GM21528 (cell line): Measurements from ENCODE around the gene DRD2.

Experiments
- ATAC-seq: cut with Tn5 transposase; IDR thresholded peaks from one replicate; pipeline ENCODE4 v1.9.1; 2021; ENCODE audit warnings: mild to moderate bottlenecking, moderate library complexity; ENCODE audit not compliant: unreplicated experiment, low FRiP score

Gene DRD2

DNA sequence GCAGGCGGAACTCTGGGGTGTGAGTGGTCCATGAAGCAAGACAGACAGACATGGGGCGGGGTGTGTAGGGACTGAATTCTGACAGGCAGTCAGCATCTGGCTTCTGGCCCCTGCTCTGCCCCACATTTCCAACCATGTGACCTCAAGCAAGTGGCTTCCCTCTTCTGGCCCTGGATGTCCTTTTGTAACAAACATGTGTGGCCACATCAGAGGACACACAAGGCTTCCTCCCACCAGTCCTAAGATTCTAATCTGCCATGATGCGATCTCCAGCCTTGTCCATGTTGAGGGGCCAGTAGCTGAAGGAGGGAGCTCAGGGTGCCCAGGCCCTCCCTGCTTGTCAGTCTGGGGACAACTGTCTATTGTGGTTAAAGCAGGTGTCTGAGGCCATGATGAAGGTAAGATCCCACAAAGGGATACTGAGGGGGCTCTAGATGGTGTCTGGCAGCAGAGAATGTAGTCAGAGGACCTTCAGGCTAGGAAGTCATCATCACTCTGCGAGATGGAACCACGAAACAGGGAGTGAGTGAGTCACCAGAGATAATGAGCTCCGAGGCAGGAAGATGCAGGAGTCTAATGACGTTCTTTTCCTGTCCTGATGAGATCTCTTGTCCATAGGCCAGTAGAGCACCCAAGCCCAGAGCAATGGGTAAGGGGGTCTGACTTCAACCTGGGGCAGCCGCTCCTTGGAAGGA is 27.4 kb downstream of the DRD2 start:
- no peak for ATAC-seq

DNA sequence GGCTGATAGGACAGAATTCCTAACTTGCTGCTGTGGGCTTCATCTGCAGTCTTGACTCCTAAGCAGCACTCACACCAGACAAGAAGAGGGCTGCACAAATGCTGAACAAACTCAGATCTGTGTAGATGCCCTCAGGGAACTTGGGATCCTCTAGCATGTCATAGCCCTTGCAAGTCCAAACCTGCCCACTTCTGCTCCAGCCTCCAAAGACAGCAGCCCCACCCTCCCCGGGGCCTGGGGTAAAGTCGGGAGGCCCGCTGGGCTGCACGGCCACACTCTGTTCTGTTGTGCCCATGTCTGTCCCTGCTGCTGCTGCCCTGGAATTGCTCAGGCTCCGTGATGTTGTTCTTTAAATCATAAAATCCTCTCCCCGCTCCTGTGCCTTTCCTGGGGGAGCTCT is 28.3 kb downstream of the DRD2 start:
- no peak for ATAC-seq

DNA sequence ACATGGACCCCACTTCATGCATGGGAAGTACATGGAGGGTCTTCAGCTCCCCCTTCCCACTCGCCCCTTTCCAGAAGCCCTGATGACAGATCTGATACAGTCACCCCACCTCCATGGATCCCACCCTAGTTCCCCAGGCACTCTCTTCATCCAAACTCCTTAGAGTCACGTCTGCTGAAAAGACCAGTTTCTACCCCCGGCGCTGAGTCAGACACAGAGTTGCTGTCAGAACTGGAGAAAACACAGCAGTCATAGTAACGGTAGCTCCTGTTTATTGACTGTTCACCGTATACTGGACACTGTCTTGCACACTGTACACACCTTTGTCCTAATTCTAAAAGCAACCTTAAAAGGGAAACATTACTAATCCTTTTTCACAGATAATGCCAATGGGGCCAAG is 29.1 kb downstream of the DRD2 start:
- ATAC-seq, result no peak

DNA sequence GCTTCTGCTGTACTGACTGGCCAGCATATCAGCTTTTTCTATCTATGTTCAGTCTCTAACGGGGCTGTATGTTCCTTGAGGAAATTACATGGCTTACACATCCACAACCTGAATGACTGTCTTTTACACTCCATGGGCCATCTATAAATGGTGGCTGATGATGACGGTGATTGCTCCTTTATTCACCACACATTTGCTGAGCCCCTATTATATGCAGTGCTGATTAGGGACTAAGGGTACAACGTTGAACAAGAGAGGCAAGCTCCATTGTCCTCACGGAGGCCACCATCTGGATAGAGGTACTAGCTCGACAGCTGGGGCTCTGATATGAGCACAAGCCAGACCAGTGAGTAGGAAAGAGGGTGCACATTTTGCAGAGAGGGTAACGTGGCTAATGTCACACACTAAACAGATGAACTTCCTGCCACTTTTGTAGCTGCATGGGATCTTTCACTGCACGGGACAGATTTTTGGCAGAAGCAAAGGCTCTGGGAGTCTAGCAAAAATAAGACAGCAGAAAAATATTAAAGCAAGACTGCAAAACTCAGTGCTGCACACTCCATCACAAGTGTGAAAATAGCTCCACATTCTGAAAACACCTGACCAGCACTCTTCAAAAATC is 30.6 kb downstream of the DRD2 start:
- ATAC-seq, result no peak

DNA sequence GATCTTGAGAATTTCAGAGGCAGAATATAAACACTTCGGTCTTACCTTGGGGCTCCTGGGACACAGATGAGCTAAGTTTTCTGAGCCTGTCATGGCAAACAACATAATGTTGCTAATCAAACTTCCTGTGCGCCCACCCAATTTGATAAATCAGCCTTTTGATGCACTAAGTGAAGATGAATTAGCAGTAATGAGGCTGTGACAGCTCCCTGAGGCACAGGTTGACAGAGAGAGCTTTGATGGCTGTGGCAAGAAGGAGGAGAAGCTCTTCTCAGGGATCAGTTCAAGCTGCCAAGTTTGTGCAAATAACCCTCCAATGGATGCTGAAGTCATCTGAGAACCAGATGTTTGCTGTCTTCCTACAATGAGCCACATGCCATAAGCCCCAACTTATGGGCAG is 34.4 kb downstream of the DRD2 start:
- ATAC-seq, result no peak

DNA sequence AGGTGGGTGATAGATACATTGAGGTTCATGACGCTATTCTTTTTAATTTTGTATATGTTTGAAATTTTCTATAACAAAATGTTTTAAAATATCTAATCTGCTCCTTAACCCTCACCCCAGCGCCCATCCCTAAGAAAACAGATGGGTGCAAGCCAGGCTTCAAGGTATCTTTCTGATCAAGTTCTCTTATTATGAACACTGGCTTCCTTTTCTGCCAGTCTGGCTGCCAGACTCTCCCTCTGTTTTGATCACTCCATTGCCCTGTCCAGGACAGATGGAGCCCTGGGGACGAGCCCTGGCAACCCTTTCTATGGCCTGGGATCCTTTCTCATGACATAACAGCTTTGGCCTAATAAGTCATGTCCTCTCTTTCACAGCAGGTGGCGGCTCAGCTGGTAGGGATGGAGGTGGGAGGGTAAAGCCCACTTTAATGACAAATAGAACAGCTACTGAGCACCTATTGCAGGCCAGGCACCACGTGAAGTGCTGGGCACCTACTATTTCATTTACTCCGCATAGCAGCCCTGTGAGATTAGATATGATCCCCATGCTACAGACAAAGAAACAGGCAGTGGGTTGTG is 38.4 kb downstream of the DRD2 start:
- no peak for ATAC-seq

DNA sequence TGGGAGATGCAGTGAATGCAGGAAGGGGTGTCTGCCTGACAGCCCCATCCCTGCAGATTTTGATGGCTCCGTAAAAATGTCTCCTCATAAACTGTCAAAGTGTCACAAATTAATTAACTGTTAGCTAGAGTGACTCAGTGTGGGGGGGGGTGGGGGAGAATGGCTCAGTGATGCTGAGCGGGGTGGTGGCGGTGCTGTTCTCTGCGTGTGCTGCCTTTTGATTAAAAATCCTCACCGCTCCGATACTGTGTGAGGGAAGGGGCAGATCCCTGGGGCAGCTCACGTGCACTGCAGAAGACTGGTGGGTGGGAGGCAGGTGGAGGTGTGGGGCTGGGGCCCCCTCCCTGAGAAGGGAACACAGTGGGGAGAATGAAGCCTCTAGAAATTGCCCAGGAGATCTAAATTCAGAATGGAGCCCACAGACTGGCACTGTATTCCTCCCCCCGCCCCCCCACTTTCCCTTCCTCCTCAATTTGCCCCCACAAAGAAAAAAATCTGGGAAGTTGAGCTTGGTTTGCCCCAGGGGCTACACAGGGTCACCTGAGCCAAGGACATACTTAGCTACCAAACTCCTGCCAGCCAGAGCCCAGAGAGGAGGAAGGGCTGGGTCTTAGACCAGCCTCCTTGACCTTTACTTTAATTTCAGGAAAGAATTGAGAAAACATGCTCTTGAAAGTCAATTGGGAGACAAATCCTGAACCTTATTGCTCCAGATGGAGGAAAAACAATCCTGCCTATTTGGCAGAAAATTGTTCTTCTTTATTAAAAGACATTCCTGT is 39.8 kb downstream of the DRD2 start:
- no peak for ATAC-seq

DNA sequence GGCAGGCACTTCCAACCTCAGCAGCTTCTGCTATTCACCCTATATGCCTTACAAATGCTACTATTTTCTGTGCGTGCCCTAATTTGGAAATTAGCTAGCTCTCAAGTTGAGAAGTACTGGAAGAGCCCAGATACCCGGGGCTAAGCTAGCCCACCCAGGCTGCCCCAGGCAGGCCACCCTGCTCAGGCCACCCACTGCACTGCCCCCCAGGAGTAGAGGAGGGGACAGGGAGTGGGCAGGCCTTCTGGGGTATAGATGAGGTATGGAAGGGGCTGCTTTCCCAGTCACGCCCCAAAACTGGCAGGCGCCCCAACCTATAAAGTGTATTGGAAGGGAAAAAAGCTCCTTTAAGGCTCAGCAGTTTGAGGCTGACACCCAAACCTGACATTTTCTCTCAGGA is 43.5 kb downstream of the DRD2 start:
- no peak for ATAC-seq

DNA sequence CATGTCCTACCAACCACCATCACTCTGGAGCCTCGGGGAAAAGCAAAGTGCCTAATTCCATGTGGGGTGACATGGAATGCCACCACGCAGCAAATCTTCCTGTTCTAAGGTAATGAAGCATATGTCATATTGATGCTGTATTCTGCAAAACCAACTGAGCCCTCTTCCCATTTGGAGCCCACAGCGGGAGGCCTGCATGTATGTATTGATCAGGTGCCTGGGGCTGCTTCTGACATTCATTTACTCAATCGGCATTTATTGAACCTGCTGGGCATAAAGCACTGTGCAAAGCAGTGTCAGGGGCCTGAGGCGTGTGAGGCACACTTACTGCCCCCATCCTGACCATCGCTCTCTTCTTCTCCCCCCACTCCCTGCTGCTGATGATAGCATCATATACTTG is 48.5 kb downstream of the DRD2 start:
- ATAC-seq, result no peak

DNA sequence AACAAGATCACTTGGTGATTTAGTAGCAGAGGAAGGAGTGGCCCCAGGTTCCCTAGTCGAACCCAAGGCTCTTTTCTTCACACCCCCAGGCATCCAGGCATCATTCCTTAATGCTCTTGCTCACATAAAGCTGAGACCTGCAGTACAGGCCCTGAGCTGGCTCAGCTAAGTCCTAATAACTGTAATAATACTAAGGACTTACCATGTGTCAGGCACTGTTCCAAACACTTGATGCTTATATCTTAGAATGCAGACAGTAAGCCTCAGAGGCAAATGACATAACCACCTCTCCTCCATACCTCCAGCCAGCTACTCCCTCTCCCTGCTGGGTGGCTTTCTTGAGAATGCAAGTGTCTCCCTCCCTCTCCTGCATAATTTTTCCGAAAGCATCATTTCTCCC is 54.4 kb downstream of the DRD2 start:
- no peak for ATAC-seq

DNA sequence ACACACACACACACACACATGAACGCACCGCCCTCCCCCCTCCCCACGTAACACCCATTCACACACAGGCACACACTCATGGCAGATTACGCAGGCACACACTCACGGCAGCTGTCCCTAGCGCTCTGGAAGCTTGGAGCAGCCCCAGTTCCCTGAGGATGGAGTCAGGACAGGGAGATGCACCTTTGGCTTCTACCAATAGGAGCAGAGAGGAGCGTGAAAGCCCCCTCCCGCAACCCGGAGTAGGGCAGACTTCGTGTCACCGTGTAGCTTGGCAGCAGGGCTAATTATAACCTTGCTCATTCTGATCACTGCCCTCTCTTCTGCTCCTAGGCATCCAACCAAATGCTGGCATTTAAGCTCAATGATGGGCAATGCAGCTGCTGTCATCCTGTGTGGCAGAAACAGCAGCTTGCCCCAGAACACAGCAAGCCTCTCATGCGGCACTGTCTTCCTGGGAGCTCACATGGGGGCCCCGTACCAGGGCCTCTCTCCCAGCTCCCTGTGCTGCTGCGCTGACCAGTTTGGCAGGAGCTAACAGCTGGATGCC is 55.7 kb downstream of the DRD2 start:
- ATAC-seq, result no peak

DNA sequence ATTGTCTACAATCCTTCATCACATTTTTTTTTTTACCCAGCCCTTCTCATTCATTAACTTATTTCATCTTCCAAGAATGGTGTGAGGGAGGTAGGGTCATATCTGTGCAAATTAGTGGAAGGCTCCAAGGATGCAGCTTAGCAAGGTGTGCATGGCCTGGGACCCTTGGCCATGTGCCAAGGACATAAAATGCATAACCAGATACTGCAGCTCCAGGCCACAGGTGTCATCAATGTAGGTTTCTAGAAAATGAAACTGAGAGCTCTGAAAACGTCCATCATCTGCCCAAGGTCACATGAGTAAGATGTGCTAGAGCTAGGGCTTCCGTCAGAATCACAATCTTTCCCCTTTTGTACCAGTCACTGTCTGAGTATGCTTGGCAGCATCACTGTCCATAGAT is 57.8 kb downstream of the DRD2 start:
- no peak for ATAC-seq

DNA sequence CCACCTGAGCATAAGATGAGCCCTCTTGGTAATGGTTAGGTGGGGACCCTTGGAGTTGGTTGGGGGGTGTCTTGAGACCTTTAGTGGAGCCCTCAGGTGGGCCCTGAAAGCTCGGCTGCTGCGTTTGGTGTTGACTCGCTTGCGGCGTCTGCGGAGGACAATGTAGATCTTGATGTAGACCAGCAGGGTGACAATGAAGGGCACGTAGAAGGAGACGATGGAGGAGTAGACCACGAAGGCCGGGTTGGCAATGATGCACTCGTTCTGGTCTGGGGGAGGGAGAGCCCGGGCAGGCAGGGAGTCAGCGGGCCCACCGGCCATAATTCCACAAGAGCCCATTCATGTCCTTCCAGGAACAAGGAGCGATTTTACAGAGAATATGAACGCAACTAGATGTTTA is 59.9 kb downstream of the DRD2 start:
- no peak for ATAC-seq

DNA sequence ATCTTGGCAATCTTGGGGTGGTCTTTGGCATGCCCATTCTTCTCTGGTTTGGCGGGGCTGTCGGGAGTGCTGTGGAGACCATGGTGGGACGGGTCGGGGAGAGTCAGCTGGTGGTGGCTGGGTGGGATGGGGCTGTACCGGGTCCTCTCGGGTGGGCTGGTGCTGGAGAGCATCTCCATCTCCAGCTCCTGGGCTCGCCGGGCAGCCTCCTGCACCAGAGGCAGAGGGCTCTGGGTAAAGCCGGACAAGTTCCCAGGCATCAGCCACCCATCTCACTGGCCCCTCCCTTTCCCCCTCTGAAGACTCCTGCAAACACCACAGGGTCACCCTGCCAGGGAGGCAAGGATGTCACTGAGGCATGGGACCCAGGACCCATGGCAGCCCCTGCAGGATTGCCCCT is 62.5 kb downstream of the DRD2 start:
- no peak for ATAC-seq

DNA sequence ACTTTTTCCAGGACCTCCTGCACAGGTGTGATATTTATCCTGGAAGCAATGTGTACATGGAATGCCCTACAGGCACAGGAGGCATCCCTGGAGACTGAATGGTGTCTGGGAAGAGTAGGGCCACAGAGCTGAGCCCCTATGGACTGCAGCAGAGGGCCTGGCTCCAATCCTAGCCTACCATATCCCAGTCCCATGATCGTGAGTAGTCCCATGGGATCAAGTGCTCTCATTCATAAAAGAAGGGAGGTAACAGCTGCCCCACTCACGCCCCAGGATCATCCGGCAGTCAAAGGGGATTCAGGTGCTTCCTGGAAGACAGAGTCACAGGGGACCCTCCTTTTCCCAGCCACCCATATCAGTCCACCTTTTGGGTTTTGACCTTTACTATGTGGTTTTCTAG is 63.7 kb downstream of the DRD2 start:
- ATAC-seq, result no peak

DNA sequence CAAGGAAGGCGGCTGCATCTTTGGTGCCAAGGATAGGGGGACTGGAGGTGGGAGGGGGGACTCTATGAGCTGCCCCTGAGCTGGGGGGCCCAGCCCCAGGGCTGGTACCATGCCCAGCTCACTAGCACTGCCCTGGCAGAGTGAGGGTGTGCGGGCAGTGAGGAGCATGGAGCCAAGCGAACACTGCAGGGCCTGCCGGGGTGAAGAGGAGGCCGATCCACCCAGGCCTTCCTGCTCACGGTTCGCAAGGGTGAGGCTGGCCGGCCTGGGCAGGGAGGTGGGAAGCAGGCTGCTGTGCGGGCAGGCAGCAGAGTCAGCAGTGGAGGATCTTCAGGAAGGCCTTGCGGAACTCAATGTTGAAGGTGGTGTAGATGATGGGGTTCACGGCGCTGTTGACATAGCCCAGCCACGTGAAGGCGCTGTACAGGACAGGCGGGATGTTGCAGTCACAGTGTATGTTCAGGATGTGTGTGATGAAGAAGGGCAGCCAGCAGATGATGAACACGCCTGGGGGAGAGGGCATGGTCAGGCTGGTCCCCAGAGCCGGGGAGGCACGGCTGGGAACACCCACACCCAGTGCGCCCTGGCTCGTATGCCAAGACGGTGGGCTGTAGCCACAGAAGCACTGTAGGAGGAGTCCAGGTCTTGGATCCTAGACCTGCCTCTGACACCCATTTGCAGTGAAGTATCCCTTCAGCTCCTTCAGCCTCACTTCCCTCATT is 64.6 kb downstream of the DRD2 start:
- no peak for ATAC-seq

DNA sequence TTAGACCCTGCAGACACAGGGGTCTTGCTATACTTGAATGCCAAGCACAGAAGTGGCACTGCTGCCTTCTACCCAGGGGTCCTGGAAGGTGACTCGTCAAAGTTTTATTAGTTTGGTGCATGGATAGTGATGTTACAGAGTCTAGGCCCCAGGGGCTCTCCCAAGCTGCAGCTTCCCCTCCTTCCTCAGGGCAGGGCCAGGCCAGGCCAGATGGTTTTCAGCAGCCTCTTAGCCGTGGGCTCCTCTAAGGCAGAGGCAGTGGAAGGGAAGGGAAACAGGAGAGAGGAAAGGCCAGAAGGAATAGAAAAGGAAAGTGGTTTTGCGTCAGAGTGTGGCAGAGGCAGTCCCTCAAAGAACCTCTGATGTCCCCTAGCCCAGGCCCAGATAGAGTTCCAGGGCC is 65.7 kb downstream of the DRD2 start:
- ATAC-seq, result no peak

DNA sequence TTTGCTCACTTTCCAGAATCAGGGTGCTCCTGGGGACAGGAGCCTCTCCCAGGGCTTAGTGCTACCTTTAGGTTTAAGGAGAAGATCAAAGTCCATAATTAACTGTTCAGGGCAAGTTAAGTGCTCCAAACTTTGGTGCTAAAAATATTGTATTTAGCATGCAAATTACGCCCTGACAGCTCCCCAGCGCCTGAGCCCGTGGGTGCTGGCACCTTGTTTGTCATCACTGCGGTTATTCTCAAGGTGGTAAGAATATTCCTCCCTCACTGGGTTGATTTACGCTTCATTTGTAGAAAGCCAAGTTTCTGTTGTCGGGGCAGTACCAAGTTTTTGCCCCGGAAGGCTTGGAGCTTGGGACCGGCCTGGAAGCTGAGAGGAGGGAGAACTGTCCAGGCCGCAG is 66.3 kb downstream of the DRD2 start:
- ATAC-seq, result no peak

DNA sequence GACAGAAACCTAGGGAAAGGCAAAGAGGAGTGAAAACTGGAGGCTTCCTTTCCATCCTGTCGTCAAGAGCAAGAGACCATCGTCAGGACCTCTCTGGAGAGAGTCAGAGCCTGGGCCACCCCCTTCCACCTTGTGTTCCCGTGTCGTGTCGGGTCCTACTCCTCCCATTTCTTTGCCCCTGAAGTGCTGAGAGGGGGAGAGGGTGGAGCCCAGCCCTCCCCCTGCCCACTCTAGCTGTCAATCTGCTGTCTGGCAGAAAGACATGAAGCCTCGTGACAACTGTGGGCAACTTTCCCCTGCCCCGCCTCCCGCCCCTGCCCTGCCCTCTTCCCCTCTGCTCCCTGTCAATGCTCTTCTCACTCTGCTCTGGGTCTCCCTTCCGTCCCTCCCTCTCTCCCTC is 67.0 kb downstream of the DRD2 start:
- ATAC-seq, result no peak

DNA sequence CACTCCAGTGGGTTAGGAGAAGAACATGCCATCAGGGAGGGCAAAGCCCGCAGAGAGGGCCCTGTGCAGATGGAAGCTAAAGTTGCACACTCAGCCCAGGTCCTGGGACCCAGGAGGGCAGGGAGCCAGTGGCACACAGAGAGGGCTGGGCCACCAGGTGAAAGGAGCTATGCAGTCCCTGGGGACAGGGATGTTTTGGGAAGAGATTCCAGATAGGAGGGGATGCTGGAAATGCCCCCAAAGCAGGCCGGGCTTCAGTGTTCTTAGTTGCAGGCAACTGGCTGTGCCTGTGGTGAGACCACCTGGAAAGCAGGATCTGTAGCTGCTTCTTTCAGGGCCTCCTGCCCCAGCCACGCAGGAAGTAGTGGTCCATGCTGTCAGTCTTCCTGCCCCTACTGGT is 68.0 kb downstream of the DRD2 start:
- no peak for ATAC-seq
